Tibial artery (tissue), 4 donors: ENCODE data around the gene MAP2K5.

Source experiments
- DNase-seq, 2 donors: peaks; one replicate each; pipeline ENCODE4 v3.0.0-alpha.2; 2019
- H3K27ac ChIP-seq, 2 donors: fragments of 200-600 bp; sonication (generic) in 1 of 2; 1 replicate in 1 of 2; 2 replicates in 1 of 2; pipeline ENCODE4 v1.5.1; 2018 to 2019; ENCODE audit warnings: mild to moderate bottlenecking in 1 of 2
- H3K27me3 ChIP-seq, 2 donors: fragments of 200-600 bp; sonication (generic) in 1 of 2; one replicate each; pipeline versions ENCODE4 v1.5.1 to v1.6.0; 2016 to 2019
- H3K36me3 ChIP-seq, 3 donors: fragments of 200-600 bp; sonication (generic) in 2 of 3; one replicate each; pipeline ENCODE4 v1.5.1; 2016 to 2019; ENCODE audit warnings: mild to moderate bottlenecking in 2 of 3
- H3K4me1 ChIP-seq, 4 donors: fragments of 200-600 bp; sonication (generic) in 2 of 4; 1 replicate in 3 of 4; 2 replicates in 1 of 4; pipeline ENCODE4 v1.5.1; 2016 to 2019
- H3K4me3 ChIP-seq, 2 donors: fragments of 200-600 bp; sonication (generic) in 1 of 2; 1 replicate in 1 of 2; 2 replicates in 1 of 2; pipeline ENCODE4 v1.5.1; 2018 to 2019; ENCODE audit warnings: mild to moderate bottlenecking in 2 of 2
- H3K9me3 ChIP-seq, 3 donors: fragments of 200-600 bp; sonication (generic) in 1 of 3; one replicate each; pipeline ENCODE4 v1.5.1; 2016 to 2019
- intact Hi-C: fragments of 100-400 bp; cut with DNase I; formaldehyde crosslinking; loops from one replicate; pipeline ENCODE4 v1.15.0; 2023; ENCODE audit warnings: low total_unique reads
- TF ChIP-seq, protein P1 (sequence below), 2 experiments: fragments of 200-600 bp in 1 of 2; fragments of 450-650 bp in 1 of 2; IDR thresholded peaks; one replicate each; pipeline ENCODE4 v1.5.1; 2017 to 2019; ENCODE audit warnings: antibody characterized with exemption in 2 of 2, mild to moderate bottlenecking in 1 of 2, moderate library complexity in 1 of 2

MAP2K5 gene

DNA sequence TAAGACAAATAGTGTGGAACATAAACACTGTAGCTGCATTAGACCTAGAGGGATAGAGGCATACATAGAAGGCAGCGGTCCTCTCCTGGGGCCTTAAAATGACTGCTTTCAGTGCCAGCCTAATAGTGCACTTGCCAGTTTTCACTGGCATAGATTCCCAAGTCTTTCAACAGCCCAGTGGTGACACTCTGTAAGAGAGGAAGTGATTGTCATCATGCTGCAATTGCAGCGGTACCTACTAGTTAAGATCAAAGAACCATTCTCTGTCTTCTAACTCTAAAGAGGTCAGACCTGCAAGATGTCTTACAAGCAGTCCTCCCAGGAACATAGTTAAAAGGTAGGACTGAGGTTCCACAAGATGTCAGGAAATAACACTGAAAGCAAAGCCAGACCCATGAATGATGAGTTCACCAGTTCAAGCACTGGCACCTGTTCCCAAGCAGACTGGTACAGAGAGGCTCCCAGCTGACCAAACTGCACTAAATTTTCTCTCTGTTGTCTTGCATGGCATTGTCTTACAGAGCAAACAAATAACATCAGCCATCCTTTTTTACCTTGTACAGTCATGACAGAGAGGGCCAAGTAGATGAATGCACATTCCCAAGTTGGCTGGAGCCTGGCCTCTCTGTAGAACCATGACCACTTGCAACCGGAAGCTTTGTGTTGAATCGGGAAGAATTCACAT lies 182.3 kb downstream of the MAP2K5 start:
- Histone ChIP-seq H3K4me3 (no peak overlapping the region), H3K36me3 (no peaks in the 10 kb centered on the region), H3K9me3 (no peaks in the 10 kb centered on the region), H3K27ac (no peak overlapping the region), H3K4me1 (no peaks in the 10 kb centered on the region), H3K27me3 (no peaks in the 10 kb centered on the region)
- TF ChIP-seq, protein P1, sequence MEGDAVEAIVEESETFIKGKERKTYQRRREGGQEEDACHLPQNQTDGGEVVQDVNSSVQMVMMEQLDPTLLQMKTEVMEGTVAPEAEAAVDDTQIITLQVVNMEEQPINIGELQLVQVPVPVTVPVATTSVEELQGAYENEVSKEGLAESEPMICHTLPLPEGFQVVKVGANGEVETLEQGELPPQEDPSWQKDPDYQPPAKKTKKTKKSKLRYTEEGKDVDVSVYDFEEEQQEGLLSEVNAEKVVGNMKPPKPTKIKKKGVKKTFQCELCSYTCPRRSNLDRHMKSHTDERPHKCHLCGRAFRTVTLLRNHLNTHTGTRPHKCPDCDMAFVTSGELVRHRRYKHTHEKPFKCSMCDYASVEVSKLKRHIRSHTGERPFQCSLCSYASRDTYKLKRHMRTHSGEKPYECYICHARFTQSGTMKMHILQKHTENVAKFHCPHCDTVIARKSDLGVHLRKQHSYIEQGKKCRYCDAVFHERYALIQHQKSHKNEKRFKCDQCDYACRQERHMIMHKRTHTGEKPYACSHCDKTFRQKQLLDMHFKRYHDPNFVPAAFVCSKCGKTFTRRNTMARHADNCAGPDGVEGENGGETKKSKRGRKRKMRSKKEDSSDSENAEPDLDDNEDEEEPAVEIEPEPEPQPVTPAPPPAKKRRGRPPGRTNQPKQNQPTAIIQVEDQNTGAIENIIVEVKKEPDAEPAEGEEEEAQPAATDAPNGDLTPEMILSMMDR (IDR thresholded peaks at IDR 0.05) = no peak
- intact Hi-C loops = no loop called here
- DNase-seq = no peak

DNA sequence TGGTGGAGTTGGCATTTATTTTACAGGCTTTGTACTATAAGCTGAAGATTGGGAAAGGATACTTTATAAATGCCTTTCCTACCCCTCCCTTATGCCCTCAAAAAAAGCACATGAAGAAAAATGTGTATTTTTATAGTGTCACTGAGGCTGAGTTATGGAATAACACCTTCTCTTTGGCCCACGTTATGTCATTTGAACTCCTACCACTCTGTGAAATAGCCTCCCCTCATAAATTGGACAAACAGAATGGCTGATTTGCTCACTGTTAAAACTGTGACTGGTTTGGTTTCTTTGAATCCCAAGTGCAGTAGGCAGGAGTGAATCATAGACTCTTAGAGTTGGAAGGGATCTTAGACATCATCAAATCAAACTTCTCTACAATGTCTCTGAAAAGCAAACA lies 187.6 kb downstream of the MAP2K5 start:
- no peaks in the 10 kb centered on the region for H3K9me3 ChIP-seq
- TF ChIP-seq, protein P1 (IDR thresholded peaks at IDR 0.05) = no peak
- no peak for DNase-seq
- intact Hi-C loops = no loop called here
- no peaks in the 10 kb centered on the region for H3K27me3 ChIP-seq
- no peaks in the 10 kb centered on the region for H3K36me3 ChIP-seq
- no peak overlapping the region for H3K4me3 ChIP-seq
- no peak overlapping the region for H3K27ac ChIP-seq
- H3K4me1 ChIP-seq = no peaks in the 10 kb centered on the region

DNA sequence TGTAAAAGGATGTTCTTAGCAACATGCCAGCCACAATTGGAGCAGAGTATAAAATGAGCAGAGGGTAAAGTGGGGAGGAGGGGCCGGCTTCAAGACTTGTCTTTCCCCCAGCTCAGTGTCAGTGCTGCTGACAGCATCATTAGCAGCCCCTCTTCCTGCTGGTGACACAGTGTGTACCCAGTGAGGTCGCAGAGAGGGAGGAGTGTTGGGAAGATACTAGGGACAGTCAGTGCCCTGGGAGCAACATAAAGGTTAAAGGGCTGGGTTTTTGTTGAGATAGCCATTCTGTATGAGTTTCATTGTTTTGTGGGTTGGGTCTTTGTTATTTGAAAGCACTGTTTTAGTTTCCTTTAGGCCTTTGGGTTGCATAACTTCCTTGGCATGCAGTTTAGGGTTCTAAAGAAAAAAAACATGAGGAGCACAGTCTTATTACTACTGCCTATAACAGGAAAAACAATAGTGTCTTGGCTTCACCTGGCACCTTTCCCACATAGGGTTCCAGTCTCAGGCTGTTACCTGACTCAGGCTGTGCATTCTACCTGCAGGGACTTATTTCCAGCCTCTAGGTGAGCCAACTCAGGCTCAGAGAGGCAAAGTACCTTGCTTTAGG lies 188.7 kb downstream of the MAP2K5 start:
- no peak overlapping the region for H3K27ac ChIP-seq
- no peak for DNase-seq
- intact Hi-C loops = no loop called here
- H3K36me3 ChIP-seq = no peaks in the 10 kb centered on the region
- no peaks in the 10 kb centered on the region for H3K27me3 ChIP-seq
- H3K9me3 ChIP-seq = no peaks in the 10 kb centered on the region
- H3K4me3 ChIP-seq = no peak overlapping the region
- TF ChIP-seq, protein P1 (IDR thresholded peaks at IDR 0.05) = no peak
- no peaks in the 10 kb centered on the region for H3K4me1 ChIP-seq

DNA sequence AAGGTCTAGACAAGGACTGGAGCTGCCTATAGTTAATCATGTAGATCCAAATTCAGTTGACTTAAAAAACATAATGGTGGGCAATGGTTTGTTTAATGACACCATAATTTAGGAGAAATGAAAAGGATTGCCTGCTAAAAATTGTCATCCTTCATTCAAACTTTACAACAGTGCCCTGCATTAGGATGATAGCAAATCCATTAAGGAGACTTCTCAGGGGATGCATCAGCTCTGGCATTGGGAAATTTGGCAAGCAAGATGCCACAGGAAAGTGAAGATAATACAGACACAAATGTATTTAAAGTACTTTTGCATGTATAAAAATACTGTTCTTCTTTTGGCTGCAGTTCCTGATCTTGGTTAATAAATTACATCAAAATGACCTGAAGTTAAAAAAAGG lies 189.7 kb downstream of the MAP2K5 start:
- Histone ChIP-seq H3K9me3 (no peaks in the 10 kb centered on the region), H3K36me3 (no peaks in the 10 kb centered on the region), H3K27ac (no peak overlapping the region), H3K27me3 (no peaks in the 10 kb centered on the region), H3K4me1 (no peaks in the 10 kb centered on the region), H3K4me3 (no peak overlapping the region)
- DNase-seq = no peak
- intact Hi-C loops = no loop called here
- TF ChIP-seq, protein P1 (IDR thresholded peaks at IDR 0.05) = no peak

DNA sequence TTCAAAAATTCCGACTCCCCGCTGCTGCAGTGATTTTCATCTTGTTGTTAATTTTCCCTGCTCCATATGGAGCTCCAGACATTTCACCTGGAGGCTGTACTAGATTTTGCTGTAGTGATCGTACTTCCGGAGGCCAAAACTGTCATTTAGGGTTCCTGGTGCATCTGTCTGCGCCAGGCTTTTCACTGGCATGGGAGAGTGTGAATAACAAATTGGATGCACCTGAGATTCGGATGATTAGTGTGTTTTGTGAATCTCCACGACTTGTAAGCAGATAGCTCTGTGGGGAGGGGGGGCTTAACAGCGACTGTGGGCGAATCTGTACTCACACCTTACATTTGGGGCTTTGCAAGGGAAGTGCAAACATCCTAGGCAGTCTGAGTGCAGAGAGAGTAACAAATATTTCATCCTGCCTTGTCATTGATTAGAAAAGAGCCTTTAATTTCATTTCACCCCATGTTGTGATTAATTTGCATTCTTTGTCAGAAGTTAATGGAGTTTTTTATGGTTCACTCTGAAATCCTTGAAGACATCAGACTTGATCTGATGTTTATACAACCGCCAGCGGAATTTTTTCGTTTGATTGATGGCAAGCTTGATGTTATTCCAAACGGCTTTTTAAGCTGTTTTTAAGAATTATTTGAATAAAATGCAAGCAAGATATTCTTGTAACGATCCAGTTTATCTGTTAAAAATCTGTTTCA lies 190.3 kb downstream of the MAP2K5 start:
- TF ChIP-seq, protein P1 (IDR thresholded peaks at IDR 0.05) = no peak
- intact Hi-C loops = no loop called here
- Histone ChIP-seq H3K9me3 (no peaks in the 10 kb centered on the region), H3K27me3 (no peaks in the 10 kb centered on the region), H3K36me3 (no peaks in the 10 kb centered on the region), H3K4me1 (no peaks in the 10 kb centered on the region), H3K4me3 (no peak overlapping the region), H3K27ac (no peak overlapping the region)
- DNase-seq = no peak
